GM21825 (cell line): ENCODE measurements around the gene SMAD2.
A peak's percentile ranks its signal among the peaks of the same experiment; 100 is the strongest.

Source experiments
- ATAC-seq: cut with Tn5 transposase; IDR thresholded peaks from one replicate; pipeline ENCODE4 v1.9.1; 2021; ENCODE audit warnings: mild to moderate bottlenecking, moderate library complexity; ENCODE audit not compliant: unreplicated experiment

The SMAD2 gene

GRCh38 chr18:47932603-47933002 lies 2.1 kb upstream of the SMAD2 start:
- ATAC-seq, result no peak

- no peak for ATAC-seq
These were observed 1.7 kb upstream of the SMAD2 start for GRCh38 chr18:47932190-47932589.

GRCh38 chr18:47931718-47932103 lies 1.3 kb upstream of the SMAD2 start:
- ATAC-seq, result no peak

GRCh38 chr18:47930931-47931717 lies 665 bp upstream of the SMAD2 start:
- ATAC-seq, result peak; percentile 79

GRCh38 chr18:47929681-47930198 lies 719 bp downstream of the SMAD2 start:
- no peak for ATAC-seq

GRCh38 chr18:47928466-47928865 lies 2.0 kb downstream of the SMAD2 start:
- no peak for ATAC-seq

- ATAC-seq, result no peak
These were observed 4.2 kb downstream of the SMAD2 start for GRCh38 chr18:47926101-47926850.

GRCh38 chr18:47919916-47920315 lies 10.5 kb downstream of the SMAD2 start:
- no peak for ATAC-seq

GRCh38 chr18:47917923-47918610 lies 12.4 kb downstream of the SMAD2 start:
- ATAC-seq, result no peak

GRCh38 chr18:47915930-47916329 lies 14.5 kb downstream of the SMAD2 start:
- no peak for ATAC-seq

- no peak for ATAC-seq
These were observed 15.2 kb downstream of the SMAD2 start for GRCh38 chr18:47915229-47915628.

GRCh38 chr18:47912794-47913585 lies 17.5 kb downstream of the SMAD2 start:
- no peak for ATAC-seq

GRCh38 chr18:47912343-47912742 lies 18.1 kb downstream of the SMAD2 start:
- ATAC-seq, result no peak

- no peak for ATAC-seq
These were observed 18.6 kb downstream of the SMAD2 start for GRCh38 chr18:47911877-47912276.

- ATAC-seq, result no peak
These were observed 21.0 kb downstream of the SMAD2 start for GRCh38 chr18:47909484-47909883.

- ATAC-seq, result no peak
These were observed 21.9 kb downstream of the SMAD2 start for GRCh38 chr18:47908592-47908991.

- ATAC-seq, result no peak
These were observed 24.1 kb downstream of the SMAD2 start for GRCh38 chr18:47906408-47906807.

GRCh38 chr18:47903809-47904208 lies 26.6 kb downstream of the SMAD2 start:
- ATAC-seq, result no peak

GRCh38 chr18:47901624-47902362 lies 28.7 kb downstream of the SMAD2 start:
- peak; percentile 90 for ATAC-seq
